ENCODE results near the gene GCNT3.

GCNT3 gene, protein sequence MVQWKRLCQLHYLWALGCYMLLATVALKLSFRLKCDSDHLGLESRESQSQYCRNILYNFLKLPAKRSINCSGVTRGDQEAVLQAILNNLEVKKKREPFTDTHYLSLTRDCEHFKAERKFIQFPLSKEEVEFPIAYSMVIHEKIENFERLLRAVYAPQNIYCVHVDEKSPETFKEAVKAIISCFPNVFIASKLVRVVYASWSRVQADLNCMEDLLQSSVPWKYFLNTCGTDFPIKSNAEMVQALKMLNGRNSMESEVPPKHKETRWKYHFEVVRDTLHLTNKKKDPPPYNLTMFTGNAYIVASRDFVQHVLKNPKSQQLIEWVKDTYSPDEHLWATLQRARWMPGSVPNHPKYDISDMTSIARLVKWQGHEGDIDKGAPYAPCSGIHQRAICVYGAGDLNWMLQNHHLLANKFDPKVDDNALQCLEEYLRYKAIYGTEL

DNA sequence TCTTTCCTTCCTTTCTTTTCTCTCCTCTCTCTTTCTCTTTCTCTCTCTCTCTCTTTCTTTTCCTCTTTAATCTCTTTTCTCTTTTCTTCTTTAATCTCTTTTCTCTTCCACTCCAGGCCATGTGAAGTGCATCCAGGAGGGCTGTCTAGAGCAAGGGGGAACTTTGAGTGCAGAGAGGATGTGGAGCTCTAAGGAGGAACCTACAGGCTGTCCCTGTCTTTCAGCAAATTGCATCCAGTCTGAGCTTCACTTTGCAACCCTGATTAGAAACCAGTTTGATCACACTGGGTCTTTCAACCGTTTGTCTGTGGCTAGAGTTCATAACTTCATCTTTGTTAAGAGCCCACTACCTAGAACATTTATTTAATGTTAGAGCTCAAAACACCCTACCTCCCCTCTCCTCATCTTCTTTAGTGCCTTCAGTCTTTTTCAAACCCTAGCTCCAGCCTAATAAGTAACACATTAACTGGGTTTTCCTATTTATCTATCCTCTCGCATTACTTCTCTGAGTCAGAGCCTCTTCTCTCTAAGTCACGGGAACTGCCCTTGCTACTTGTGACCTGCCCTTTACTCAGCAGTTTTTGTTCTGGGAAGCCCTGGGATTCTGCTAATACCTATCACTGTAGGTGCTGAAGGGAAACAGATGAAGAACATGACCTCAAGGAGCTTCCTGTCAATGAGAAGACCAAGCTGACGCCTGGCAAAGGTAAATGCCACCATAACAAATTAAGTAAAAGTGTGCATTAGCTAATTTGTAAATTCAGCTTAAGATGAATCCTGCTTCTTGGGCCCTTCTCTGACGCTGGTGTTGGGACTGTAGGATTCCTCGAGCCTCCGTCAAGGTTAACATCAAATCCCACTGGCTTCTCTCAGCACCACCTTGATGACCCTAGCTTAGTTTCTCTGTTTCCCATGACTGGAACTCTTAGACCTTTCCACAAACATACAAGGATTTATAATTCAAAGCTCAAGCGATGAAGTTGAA, at the start of gene GCNT3:
GCNT3 (plus strand) TSS at position 508 of the 985 bp plus-strand sequence. CDS start 6,456 bp downstream, outside the sequence.
- DNase-seq, result no peak

DNA sequence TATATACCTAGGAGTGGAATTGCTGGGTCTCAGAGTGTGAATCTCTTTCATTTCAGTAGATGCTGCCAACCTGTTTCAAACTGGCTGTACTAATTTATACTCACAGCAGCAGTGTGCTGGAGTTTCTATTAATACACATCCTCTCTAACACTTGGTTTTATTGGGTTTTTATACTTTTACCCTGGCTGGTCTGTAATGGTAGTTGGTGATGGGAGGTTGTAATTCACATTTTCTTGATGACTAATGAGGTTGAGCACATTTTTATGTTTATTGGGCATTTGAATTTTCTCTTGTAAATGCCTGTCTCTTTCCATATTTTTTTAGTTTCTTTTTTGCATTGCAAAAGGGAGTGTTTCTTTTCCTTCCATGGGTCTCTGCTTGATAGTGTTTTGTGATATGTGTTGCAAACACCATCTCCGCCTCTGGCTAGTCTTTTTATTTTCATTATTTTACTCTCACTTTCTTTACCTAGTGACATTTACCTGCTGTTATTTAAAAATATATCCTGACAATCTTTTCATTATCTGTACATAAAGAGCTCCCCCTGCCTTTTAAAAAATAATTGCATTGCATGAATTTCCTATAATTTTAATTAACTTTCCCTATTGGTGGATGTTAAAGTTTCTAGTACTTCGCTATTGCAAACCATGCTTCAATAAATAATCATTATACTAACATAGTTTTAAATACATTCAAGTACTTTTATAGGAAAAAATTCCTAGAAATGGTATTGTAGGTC, 49.0 kb upstream of the GCNT3 start:
- no peak for DNase-seq

DNA sequence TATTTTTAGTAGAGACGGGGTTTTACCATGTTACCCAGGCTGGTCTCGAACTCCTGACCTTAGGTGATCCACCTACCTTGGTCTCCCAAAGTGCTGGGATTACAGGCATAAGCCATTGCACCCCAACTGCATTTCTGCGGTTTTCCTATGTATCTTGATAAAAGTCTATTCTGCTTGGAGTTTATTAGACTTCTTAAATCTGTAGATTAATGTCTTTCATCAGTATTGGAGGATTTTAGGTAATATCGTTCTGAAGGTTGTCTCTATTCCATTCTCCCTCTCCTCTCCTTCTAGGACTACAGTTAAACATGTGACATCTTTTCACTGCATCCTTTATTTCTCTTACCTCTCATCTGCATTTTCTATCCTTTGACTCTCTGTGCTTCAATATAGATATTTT, 46.3 kb upstream of the GCNT3 start:
- DNase-seq, result no peak

DNA sequence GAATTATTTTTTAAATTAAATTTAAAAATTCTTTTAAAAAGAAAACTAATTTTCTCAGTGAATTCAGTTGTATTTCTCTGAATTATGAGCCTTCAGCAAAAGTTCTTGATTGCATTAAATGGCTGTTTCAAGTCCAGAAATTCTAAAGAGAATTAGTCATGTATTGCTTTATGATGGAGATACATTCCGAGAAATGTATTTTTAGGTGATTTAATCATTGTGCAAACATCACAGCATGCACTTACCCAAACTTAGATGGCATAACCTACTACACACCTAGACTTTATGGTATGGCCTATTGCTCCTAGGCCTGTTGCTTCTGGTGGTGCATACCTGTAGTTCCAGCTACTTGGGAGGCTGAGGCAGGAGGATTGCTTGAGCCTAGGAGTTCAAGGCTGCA, 44.3 kb upstream of the GCNT3 start:
- DNase-seq, result no peak

DNA sequence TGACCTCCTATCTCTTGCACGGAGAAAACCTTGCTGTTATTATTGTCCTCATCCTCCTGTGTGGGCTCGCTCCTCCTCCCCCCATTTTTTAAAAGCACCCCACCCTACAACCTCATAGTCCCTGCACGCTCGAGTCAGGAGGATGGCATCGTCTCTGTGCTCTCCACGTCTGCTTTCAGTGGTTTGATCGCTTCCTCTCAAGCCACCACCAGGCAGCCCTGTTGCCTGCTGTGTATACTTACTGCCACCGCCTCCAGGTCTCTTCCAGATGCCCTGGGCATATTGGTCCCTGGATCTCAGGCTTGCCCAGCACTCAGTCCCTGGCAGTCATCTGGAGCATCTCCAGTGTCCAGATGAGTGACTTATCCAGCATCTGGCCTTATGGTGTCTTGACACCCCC, 42.1 kb upstream of the GCNT3 start:
- no peak for DNase-seq

DNA sequence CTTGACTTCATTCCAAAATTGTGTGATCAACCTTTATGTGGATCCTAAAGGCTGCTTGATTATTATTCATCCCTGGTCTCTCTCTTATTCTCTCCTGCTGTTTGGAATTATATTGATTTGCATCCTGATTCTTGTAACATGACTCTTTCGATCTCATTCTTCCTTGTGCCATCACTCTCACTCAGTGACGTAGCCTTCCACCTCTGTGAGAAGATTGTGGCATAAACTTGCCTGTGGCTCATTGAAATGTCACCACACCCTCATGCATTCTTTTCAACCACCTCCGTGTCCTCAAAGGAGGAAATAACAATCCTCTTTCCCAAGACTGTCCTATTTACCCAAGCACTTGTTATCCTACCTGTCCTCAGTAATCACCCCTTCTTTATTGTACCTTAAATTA, 41.3 kb upstream of the GCNT3 start:
- no peak for DNase-seq

DNA sequence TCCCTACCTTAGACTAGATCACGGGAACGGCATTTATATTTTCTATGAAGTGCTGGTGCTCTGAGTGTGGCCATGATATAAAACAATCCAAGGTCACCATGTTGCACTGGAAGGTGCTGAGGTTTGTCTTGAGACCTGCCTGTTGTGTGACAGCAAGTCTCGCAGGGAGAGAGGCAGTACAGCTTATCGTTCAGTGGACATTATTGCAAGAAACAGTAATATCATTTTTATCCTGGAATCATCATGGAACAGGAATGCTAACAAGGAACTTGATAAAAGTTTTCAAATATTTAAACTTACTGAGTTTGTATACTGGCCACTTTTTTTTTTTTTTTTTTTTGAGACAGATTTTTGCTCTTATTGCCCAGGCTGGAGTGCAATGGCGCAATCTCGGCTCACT, 40.0 kb upstream of the GCNT3 start:
- DNase-seq, result no peak

DNA sequence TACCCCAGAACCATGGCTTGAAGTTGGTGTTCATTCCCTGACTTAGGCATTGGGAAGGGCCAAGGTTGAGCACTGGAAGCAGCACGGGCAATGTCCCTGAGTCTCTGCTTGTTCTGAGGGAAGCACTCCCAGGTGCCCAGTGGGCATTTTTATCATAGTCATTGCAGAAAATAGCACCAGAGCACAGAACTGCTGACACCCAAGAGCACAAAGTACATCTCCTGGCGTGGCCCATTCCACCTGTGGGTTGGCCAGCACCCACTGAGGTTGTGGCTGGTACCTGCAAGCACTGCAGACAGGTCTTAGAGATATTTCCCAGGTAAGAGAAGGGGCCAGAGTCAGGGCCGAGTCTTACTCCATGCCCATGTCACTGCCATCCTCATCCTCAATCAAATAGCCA, 28.5 kb upstream of the GCNT3 start:
- DNase-seq, result no peak

DNA sequence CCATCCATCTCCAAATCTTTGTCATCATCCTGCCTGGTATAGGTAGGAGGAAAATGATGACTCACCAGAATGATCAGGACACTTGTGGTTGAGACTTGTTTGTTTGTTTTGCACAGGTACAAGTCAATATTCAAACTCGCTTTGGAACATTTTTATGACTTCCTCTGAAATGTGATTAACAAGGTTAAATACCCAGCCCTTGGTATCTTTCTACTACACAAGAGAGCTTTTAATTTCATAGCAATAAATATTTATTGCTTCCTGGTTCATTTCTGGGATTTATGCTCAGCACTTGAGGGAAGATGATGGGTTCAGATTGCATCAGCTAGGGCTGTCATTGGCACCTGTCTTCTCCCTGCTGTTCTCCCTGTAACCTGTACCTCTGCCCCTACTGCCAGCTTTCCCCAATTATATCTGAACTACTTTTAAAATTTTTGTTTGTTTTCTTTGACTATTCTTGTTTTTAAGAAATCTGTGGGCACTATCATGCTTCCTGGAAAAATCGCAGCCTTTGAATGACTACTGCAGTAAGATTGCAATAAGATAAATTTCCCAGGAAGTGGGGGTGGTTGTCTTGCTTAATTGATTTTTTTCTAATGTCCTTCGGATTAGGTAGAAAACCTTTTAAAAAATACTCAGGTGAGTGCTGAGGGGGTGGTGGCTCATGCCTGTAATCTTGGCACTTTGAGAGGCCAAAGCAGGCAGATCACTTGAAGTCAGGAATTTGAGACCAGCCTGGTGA, 24.3 kb upstream of the GCNT3 start:
- no peak for DNase-seq

DNA sequence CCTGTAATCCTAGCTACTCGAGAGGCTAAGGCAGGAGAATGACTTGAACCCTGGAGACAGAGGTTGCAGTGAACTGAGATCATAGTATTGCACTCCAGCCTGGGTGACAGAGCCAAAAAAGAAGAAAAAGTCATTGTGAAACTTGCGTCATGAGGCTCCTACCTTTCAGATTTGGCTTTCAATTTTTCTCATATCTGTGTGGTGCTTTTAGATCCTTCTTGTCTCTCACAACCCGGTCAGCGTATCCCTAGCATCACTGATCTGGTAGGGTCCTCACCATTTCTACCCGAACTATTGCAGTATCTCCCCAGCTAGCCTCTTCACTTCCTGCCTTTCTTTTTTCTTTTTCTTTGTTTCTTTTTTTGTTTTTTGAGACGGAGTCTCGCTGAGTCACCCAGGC, 21.6 kb upstream of the GCNT3 start:
- no peak for DNase-seq

DNA sequence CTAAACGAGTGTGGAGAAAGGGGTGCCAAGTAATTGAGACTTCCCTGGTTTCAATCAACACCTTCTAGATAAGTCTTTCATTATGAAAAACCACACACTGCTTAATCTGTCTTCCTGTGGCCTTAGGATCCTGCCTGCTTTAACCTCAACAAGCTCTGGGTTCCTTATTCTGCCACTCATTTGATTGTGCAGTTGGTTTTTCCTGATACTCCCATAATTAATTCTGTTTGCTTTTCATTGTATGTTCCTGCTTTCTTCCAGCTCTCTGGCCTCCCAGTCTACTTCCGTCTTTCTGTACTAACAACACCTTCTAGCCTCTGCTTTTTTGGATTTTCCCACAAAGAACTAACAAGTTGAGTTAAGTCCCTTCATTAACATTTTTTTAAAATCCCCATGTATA, 20.2 kb upstream of the GCNT3 start:
- DNase-seq, result no peak

DNA sequence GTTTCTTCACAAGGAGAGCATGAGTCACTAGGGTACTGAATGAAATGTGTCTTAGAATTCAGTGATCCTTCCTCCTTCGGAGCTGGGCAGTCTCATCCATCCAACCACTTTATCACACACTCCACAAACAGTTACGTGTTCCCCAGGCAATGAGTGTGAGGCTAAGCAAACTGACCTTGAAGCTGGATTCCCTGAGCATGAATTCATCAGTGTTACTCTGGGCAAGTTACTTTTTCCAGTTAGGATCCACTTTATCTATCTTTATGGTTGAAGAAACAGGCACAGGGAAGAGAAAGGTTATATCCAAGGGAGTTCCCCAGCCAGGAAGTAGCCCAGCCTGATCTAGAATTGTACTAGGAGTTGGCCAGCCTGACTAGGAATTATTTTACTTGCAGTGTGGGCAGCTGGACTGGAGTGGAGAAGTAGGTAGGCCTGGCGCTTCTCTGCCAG, 17.1 kb upstream of the GCNT3 start:
- DNase-seq, result no peak

DNA sequence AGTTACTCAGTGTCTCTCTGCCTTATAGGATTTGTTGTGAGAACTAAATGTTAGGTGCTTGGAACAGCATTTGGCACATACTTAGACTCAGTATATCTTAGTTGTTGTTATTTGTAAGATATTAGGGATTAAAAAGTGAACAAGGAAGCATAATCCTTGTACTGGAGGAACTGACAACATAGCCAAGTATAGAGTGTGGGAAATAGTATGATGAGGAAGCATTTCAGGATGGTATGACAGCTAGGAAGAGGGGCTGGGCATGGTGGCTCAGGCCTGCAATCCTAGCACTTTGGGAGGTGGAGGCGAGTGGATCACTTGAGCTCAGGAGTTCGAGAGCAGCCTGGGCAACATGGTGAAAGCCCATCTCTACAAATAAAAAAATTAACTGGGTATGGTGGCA, 16.6 kb upstream of the GCNT3 start:
- no peak for DNase-seq

DNA sequence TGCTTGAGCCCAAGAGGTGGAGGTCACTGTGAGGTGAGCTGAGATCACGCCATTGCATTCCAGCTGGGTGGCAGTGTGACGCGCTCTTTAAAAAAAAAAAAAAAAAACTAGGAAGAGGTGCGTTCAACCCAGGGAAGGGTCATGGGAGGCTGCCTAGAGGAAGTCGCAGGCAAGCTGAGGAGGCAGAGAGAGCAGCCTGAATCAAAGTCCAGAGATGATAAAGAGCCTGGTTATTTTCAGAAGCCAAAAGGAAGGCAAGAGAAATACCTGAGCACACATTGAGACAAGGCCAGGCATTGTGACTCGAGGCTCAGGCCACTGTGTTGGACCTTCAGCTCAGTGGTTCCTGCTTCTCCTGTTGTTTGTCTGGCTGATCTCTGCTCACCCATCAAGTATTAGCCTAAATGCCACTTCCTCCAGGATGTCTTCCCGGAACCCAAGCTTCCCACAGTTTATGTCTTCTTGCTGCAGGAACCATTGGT, 16.1 kb upstream of the GCNT3 start:
- no peak for DNase-seq

DNA sequence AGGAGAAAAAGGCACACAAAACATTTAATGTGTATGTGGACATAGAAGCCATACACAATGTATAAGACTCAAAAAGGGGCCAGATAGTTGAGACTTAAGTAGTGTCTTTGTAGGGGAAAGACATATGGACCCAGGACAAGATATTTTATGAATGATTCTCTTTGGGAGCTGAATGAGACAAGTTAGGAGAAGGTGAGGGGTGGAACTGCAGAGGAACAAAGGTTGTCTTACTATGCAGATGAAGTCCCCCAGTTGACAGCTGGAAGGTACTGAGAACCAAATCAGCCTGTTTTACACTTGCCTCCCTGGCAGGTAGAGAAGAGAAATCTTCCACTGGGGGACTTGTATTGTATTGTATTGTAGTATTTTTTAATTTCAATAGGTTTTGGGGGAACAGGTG, 14.9 kb upstream of the GCNT3 start:
- DNase-seq, result no peak

DNA sequence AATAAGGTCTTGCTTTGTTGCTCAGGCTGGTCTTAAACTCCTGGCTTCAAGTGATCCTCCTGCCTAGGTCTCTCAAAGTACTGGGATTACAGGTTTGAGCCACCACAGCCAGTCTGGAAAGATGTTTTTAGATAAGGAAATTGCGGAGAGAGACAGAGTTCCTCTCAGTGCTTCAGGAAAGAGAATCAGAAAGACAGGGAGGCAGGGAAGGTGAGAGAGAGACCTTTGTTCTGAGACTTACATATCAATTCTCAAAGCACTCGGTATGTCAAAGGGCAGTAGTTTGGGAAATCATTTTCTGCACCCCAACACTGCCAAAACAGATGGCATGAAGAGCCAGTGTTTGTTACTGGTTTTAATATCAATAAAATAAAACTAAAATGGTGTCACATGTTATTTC, 13.1 kb upstream of the GCNT3 start:
- DNase-seq, result no peak

DNA sequence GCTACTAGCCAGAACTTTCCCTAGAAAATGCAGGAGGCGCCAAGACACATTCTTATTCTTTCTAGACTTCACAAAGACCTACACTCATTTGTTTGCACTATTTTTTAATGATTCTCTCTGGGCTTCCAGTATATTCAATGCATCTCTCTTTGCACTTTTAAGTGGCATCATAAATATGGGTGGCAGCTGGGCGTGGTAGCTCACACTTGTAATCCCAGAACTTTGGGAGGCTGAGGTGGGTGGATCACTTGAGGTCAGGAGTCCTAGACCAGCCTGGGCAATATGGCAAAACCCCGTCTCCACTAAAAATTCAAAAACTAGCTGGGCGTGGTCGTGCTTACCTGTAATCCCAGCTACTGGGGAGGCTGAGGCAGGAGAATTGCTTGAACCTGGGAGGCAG, 5.6 kb upstream of the GCNT3 start:
- no peak for DNase-seq

DNA sequence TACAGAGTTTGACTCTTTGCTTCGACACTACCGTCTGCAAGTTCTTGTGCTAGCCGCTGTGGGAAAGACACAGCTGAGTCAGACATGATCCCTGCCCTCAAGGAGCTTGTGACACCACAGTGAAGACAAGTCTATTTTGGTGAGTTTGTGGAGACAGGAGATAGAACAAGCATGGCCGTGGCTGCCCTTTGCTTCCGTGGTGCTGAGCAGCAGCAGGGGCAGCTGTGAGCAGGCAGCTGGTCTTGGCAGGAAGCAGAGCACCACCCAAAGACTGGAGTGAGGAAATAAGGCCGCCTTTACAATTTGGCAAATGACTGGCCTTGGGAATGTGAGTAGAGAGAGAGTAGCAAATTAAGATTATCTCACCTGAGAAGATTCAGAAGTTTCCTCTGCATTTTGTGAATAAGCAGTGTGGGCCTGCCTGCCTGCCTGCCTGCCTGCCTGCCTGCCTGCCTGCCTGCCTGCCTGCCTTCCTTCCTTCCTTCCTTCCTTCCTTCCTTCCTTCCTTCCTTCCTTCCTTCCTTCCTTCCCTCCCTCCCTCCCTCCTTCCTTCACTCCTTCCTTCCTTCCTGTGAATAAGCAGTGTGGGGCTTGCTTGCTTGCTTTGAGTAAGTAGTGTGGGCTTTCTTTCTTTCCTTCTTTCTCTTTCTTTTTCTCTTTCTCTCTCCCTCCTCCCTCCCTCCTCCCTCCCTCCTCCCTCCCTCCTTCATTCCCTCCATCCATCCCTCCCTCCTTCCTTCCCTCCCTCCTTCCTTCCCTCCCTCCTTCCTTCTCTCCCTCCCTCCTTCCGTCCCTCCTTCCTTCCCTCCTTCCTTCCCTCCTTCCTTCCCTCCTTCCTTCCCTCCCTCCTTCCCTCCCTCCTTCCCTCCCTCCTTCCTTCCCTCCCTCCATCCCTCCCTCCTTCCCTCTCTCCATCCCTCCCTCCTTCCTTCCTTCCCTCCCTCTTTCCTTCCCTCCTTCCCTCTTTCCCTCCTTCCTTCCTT, 1.6 kb upstream of the GCNT3 start:
- DNase-seq, result no peak

DNA sequence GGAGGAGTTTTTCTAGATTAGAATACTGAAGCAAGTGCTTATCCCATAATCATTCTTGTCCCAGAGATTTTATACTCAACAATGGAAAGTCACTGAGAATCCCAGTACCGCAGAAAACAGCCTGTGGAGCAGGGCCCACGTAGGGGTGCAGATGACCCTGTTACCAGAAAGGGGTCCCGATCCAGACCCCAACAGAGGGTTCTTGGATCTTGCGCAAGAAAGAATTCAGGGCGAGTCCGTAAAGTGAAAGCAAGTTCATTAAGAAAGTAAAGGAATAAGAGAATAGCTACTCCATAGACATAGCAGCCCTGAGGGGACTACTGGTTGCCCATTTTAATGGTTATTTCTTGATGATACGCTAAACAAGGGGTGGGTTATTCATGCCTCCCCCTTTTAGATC, 2.6 kb downstream of the GCNT3 start:
- DNase-seq, result no peak

DNA sequence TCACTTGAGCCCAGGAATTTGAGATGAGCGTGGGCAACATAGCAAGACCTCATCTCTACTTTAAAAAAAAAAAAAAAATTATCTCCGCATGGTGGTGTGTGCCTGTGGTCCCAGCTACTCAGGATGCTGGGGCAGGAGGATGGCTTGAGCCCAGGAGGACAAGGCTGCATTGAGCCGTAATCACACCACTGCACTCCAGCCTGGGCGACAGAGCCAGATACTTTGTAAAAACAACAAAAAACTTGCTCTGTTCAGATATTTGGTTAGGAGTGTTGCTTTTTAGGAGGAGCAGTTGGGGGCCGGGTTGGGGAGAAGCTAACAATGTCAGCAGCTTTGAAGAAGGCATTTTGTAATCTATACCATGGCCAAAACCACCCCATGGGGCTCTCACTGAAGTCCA, 4.1 kb downstream of the GCNT3 start:
- DNase-seq, result no peak

DNA sequence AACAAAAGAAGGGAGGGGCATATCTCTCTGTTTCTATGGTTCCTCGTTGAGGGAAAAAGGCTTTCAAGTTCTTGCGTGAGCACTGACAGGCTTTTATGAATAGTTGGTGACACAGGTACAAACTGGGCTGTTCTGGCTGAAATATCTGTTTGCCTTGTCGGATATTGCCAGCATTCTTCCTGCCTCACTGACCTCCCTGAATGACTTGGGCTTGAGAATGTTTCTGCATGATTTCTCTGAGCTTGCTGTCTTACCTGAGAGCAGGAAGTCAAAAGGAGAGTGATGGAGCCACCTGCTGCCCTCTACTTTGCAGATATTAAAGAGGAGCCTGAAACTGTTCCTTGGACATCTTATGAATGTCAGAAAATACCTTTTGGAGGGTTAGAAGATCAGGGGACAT, 4.8 kb downstream of the GCNT3 start:
- DNase-seq, result no peak

Data from CD4-positive, alpha-beta T cell treated with Interleukin-15 for 1 hour (primary cell).